ENCODE measurements around the gene CPO. TPM values are rescaled to one million over a fixed set of nuclear protein-coding genes. Genes with fewer than 3 reads are reported as not detected.

CPO gene
- total RNA-seq, 1 donor = not detected

DNA sequence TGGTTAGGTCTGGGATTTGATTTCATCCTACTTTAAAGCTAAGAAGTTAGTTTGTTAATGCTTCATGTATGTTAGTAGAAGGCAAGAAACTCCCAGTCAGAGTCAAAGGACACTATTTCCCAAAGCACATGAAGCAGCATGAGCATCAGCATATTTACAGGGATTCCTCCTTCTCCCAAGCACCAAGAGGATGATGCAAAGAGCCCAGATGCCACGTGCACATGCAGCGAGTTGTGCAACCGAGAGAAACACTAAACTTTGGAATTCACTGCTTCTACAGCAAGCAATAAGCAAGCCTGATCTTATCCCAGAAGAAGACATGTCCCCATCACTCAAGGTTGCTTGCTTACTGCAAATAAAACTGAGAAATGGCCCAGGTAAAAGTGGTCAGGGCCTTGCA, 32.5 kb downstream of the CPO start:
- H3K9me3 ChIP-seq (ENCODE audit: low read depth, low read length) = no peaks in the 10 kb centered on the region
- no peak overlapping the region for H3K4me2 ChIP-seq (ENCODE audit: insufficient read depth, low read length)
- DNase-seq (ENCODE audit: insufficient read length, low spot score, missing footprints) = no peak
- TF ChIP-seq, protein P1, sequence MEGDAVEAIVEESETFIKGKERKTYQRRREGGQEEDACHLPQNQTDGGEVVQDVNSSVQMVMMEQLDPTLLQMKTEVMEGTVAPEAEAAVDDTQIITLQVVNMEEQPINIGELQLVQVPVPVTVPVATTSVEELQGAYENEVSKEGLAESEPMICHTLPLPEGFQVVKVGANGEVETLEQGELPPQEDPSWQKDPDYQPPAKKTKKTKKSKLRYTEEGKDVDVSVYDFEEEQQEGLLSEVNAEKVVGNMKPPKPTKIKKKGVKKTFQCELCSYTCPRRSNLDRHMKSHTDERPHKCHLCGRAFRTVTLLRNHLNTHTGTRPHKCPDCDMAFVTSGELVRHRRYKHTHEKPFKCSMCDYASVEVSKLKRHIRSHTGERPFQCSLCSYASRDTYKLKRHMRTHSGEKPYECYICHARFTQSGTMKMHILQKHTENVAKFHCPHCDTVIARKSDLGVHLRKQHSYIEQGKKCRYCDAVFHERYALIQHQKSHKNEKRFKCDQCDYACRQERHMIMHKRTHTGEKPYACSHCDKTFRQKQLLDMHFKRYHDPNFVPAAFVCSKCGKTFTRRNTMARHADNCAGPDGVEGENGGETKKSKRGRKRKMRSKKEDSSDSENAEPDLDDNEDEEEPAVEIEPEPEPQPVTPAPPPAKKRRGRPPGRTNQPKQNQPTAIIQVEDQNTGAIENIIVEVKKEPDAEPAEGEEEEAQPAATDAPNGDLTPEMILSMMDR (IDR thresholded peaks at IDR 0.05; ENCODE audit: extremely low read depth, low read depth, low read length) = no peak
- H3K4me1 ChIP-seq (ENCODE audit: insufficient read depth, low read length) = peaks cover 11% of the 10 kb centered on the region
- no peaks in the 10 kb centered on the region for H4K20me1 ChIP-seq (ENCODE audit: insufficient read depth, low read length)
- H3K36me3 ChIP-seq (ENCODE audit: insufficient read depth, low read length) = no peaks in the 10 kb centered on the region
- H3K4me3 ChIP-seq (ENCODE audit: insufficient read depth, low read length) = no peak overlapping the region
- H3K27ac ChIP-seq (ENCODE audit: low read depth, low read length) = no peak overlapping the region
- no peak overlapping the region for H2AFZ ChIP-seq (ENCODE audit: low read length)
- H3K27me3 ChIP-seq (ENCODE audit: insufficient read depth, low read length) = no peaks in the 10 kb centered on the region
- H3K79me2 ChIP-seq (ENCODE audit: insufficient read depth, low read length) = no peaks in the 10 kb centered on the region

GRCh38 chr2:206974551-206974950, 35.2 kb downstream of the CPO start:
- Histone ChIP-seq H4K20me1 (ENCODE audit: insufficient read depth, low read length) (no peaks in the 10 kb centered on the region), H3K4me3 (ENCODE audit: insufficient read depth, low read length) (no peak overlapping the region), H3K4me1 (ENCODE audit: insufficient read depth, low read length) (no peaks in the 10 kb centered on the region), H3K27ac (ENCODE audit: low read depth, low read length) (no peak overlapping the region), H3K4me2 (ENCODE audit: insufficient read depth, low read length) (no peak overlapping the region), H3K27me3 (ENCODE audit: insufficient read depth, low read length) (no peaks in the 10 kb centered on the region), H2AFZ (ENCODE audit: low read length) (no peak overlapping the region), H3K79me2 (ENCODE audit: insufficient read depth, low read length) (no peaks in the 10 kb centered on the region), H3K9me3 (ENCODE audit: low read depth, low read length) (no peaks in the 10 kb centered on the region), H3K36me3 (ENCODE audit: insufficient read depth, low read length) (no peaks in the 10 kb centered on the region)
- DNase-seq (ENCODE audit: insufficient read length, low spot score, missing footprints) = no peak
- TF ChIP-seq, protein P1 (IDR thresholded peaks at IDR 0.05; ENCODE audit: extremely low read depth, low read depth, low read length) = no peak

GRCh38 chr2:206978746-206979145, 39.4 kb downstream of the CPO start:
- no peak for DNase-seq (ENCODE audit: insufficient read length, low spot score, missing footprints)
- Histone ChIP-seq H3K9me3 (ENCODE audit: low read depth, low read length) (no peaks in the 10 kb centered on the region), H3K79me2 (ENCODE audit: insufficient read depth, low read length) (no peaks in the 10 kb centered on the region), H3K4me2 (ENCODE audit: insufficient read depth, low read length) (no peak overlapping the region), H3K36me3 (ENCODE audit: insufficient read depth, low read length) (no peaks in the 10 kb centered on the region), H3K4me3 (ENCODE audit: insufficient read depth, low read length) (no peak overlapping the region), H3K27me3 (ENCODE audit: insufficient read depth, low read length) (no peaks in the 10 kb centered on the region), H3K4me1 (ENCODE audit: insufficient read depth, low read length) (peaks cover 4% of the 10 kb centered on the region), H3K27ac (ENCODE audit: low read depth, low read length) (no peak overlapping the region), H2AFZ (ENCODE audit: low read length) (no peak overlapping the region), H4K20me1 (ENCODE audit: insufficient read depth, low read length) (no peaks in the 10 kb centered on the region)
- TF ChIP-seq, protein P1 (IDR thresholded peaks at IDR 0.05; ENCODE audit: extremely low read depth, low read depth, low read length) = no peak

- H3K9me3 ChIP-seq (ENCODE audit: low read depth, low read length) = no peaks in the 10 kb centered on the region
Observed at GRCh38 chr2:206979365-206979764, 40.0 kb downstream of the CPO start.

More at GRCh38 chr2:206979365-206979764, 40.0 kb downstream of the CPO start:
- Histone ChIP-seq H2AFZ (ENCODE audit: low read length) (no peak overlapping the region), H3K79me2 (ENCODE audit: insufficient read depth, low read length) (no peaks in the 10 kb centered on the region), H3K27me3 (ENCODE audit: insufficient read depth, low read length) (no peaks in the 10 kb centered on the region), H3K4me3 (ENCODE audit: insufficient read depth, low read length) (no peak overlapping the region), H4K20me1 (ENCODE audit: insufficient read depth, low read length) (no peaks in the 10 kb centered on the region), H3K36me3 (ENCODE audit: insufficient read depth, low read length) (no peaks in the 10 kb centered on the region), H3K4me1 (ENCODE audit: insufficient read depth, low read length) (peaks cover 7% of the 10 kb centered on the region), H3K27ac (ENCODE audit: low read depth, low read length) (no peak overlapping the region), H3K4me2 (ENCODE audit: insufficient read depth, low read length) (no peak overlapping the region)
- TF ChIP-seq, protein P1 (IDR thresholded peaks at IDR 0.05; ENCODE audit: extremely low read depth, low read depth, low read length) = no peak
- no peak for DNase-seq (ENCODE audit: insufficient read length, low spot score, missing footprints)
